Stimulated activated naive CD8-positive, alpha-beta T cell treated with anti-CD3 and anti-CD28 coated beads, Interleukin-15, amount 100 ng/mL, for 72 hours (primary cell): ENCODE results near the gene AOPEP.

Experiments used
- ATAC-seq: fragments of 150-1000 bp; cut with Tn5 transposase; 2 replicates; pipeline ENCODE4 v1.10.0; 2021; ENCODE audit warnings: mild to moderate bottlenecking, moderate library complexity
- DNase-seq, 2 donors: peaks; one replicate each; pipeline ENCODE4 v3.0.0; 2021 to 2022
- H3K27ac Mint-ChIP-seq, 2 donors: one replicate each; pipeline ENCODE4 v1.8.0; 2022; ENCODE audit warnings: mild to moderate bottlenecking in 2 of 2, mixed read lengths in 2 of 2, moderate library complexity in 2 of 2
- H3K27me3 Mint-ChIP-seq: one replicate; pipeline ENCODE4 v1.8.0; 2022; ENCODE audit warnings: mixed read lengths
- H3K4me1 Mint-ChIP-seq: one replicate; pipeline ENCODE4 v1.8.0; 2022; ENCODE audit warnings: mild to moderate bottlenecking, mixed read lengths
- H3K4me3 Mint-ChIP-seq, 2 donors: one replicate each; pipeline ENCODE4 v1.8.0; 2022; ENCODE audit warnings: mild to moderate bottlenecking in 2 of 2, mixed read lengths in 2 of 2, moderate library complexity in 1 of 2
- H3K9me3 Mint-ChIP-seq, 2 donors: one replicate each; pipeline ENCODE4 v1.8.0; 2022; ENCODE audit warnings: mixed read lengths in 2 of 2

Gene AOPEP

GRCh38 chr9:94768766-94769165 is 42.3 kb downstream of the AOPEP start:
- no peak overlapping the region for H3K27ac Mint-ChIP-seq
- H3K27me3 Mint-ChIP-seq, result no peaks in the 10 kb centered on the region
- no peak for DNase-seq
- peaks cover 11% of the 10 kb centered on the region for H3K4me1 Mint-ChIP-seq
- ATAC-seq, result no peak
- no peaks in the 10 kb centered on the region for H3K9me3 Mint-ChIP-seq
- no peak overlapping the region for H3K4me3 Mint-ChIP-seq

DNA sequence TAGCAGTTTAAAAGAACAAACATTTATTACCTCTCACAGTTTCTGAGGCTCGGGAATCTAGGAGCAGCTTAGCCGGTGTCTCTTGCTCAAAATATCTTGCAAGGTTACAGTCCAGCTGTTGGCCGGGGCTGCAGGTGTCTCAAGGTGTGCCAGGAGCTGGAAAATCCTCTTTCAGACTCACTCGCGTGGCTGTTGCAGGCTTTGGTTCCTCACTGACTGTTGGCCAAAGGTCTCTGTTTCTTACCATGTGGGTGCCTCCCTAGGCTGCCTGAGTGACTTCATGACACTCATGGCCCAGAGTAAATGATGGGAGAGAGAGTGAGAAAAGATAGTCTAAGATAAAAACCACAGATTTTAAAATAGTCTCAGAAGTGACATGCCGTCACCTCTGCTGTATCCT is 43.8 kb downstream of the AOPEP start:
- no peak overlapping the region for H3K4me3 Mint-ChIP-seq
- DNase-seq (no peak), ATAC-seq (no peak)
- H3K27me3 Mint-ChIP-seq, result no peaks in the 10 kb centered on the region
- no peaks in the 10 kb centered on the region for H3K9me3 Mint-ChIP-seq
- peaks cover 11% of the 10 kb centered on the region for H3K4me1 Mint-ChIP-seq
- no peak overlapping the region for H3K27ac Mint-ChIP-seq

GRCh38 chr9:94771096-94771495 is 44.6 kb downstream of the AOPEP start:
- Mint-ChIP-seq H3K27ac (no peak overlapping the region), H3K4me3 (no peak overlapping the region), H3K4me1 (peaks cover 11% of the 10 kb centered on the region), H3K9me3 (no peaks in the 10 kb centered on the region), H3K27me3 (no peaks in the 10 kb centered on the region)
- no peak for DNase-seq
- ATAC-seq, result no peak

GRCh38 chr9:94772144-94772543 is 45.6 kb downstream of the AOPEP start:
- no peak overlapping the region for H3K4me3 Mint-ChIP-seq
- DNase-seq, result no peak

DNA sequence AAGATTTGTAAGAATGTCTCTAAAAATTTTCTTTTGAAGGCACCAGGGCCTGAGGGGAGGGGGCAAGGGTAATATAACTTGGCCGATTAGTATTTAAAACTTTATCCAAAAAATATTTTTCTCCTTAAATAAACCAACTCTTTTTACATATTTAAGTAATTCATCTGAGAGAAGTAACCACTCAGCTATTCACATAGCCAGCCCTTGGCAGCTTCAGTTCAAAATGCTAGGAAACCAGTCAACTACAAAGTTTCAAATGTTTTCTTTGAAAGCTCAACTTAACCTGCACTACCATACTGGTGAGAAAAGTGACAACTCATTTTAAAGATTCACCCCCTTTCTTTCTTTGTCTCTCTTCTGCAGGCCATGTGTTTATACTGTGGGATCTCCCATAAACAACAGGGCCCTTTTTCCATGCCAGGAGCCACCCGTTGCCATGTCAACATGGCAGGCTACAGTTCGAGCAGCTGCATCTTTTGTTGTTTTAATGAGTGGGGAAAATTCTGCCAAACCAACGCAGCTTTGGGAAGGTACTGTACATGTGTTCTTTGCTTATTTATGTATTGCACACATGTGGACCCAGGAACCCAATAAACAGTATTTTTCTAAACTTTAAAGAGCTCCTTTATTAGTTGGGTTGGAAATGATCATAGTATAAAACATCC is 46.3 kb downstream of the AOPEP start:
- Mint-ChIP-seq H3K27ac (no peak overlapping the region), H3K4me3 (no peak overlapping the region), H3K27me3 (no peaks in the 10 kb centered on the region), H3K9me3 (no peaks in the 10 kb centered on the region), H3K4me1 (peaks cover 11% of the 10 kb centered on the region)
- ATAC-seq, result no peak
- no peak for DNase-seq

More at GRCh38 chr9:94772144-94772543, 45.6 kb downstream of the AOPEP start:
- H3K27ac Mint-ChIP-seq, result no peak overlapping the region
- H3K27me3 Mint-ChIP-seq, result no peaks in the 10 kb centered on the region
- H3K9me3 Mint-ChIP-seq, result no peaks in the 10 kb centered on the region
- no peak for ATAC-seq
- peaks cover 11% of the 10 kb centered on the region for H3K4me1 Mint-ChIP-seq

GRCh38 chr9:94773655-94774054 is 47.2 kb downstream of the AOPEP start:
- no peak overlapping the region for H3K27ac Mint-ChIP-seq
- H3K4me1 Mint-ChIP-seq, result peaks cover 11% of the 10 kb centered on the region
- H3K9me3 Mint-ChIP-seq, result no peaks in the 10 kb centered on the region
- no peaks in the 10 kb centered on the region for H3K27me3 Mint-ChIP-seq
- ATAC-seq, result no peak
- H3K4me3 Mint-ChIP-seq, result no peak overlapping the region
- no peak for DNase-seq

DNA sequence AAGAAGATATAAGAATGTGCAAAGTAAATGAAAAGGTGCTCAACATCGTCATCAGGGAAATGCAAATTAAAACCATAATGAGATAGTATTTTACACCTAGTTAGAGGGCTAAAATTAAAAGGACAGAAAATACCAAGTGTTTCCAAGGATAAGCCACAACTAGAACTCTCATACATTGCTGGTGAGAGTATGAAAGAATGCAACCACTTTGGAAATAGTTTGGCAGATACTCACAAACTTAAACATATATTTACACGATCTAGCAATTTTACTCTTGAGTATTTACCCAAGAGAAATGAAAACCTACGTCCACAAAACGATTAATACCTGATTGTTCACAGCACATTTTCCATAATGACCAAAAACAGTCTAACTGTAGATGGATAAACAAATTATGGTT is 51.5 kb downstream of the AOPEP start:
- Mint-ChIP-seq H3K4me1 (peaks cover 6% of the 10 kb centered on the region), H3K27ac (no peak overlapping the region), H3K27me3 (no peaks in the 10 kb centered on the region), H3K4me3 (no peak overlapping the region), H3K9me3 (no peaks in the 10 kb centered on the region)
- ATAC-seq, result no peak
- no peak for DNase-seq

GRCh38 chr9:94779031-94779430 is 52.5 kb downstream of the AOPEP start:
- no peak for DNase-seq
- Mint-ChIP-seq H3K9me3 (no peaks in the 10 kb centered on the region), H3K4me3 (no peak overlapping the region), H3K27ac (no peak overlapping the region), H3K4me1 (peaks cover 6% of the 10 kb centered on the region), H3K27me3 (no peaks in the 10 kb centered on the region)
- ATAC-seq, result no peak

GRCh38 chr9:94779693-94780290 is 53.3 kb downstream of the AOPEP start:
- no peaks in the 10 kb centered on the region for H3K9me3 Mint-ChIP-seq
- no peak overlapping the region for H3K4me3 Mint-ChIP-seq
- peaks cover 6% of the 10 kb centered on the region for H3K4me1 Mint-ChIP-seq
- H3K27me3 Mint-ChIP-seq, result no peaks in the 10 kb centered on the region
- DNase-seq (no peak), ATAC-seq (no peak)
- H3K27ac Mint-ChIP-seq, result no peak overlapping the region

- Mint-ChIP-seq H3K9me3 (no peaks in the 10 kb centered on the region), H3K27ac (no peak overlapping the region), H3K4me1 (peaks cover 6% of the 10 kb centered on the region), H3K4me3 (no peak overlapping the region), H3K27me3 (no peaks in the 10 kb centered on the region)
- ATAC-seq, result no peak
- no peak for DNase-seq
Observed at GRCh38 chr9:94780516-94780950, 54.0 kb downstream of the AOPEP start.

DNA sequence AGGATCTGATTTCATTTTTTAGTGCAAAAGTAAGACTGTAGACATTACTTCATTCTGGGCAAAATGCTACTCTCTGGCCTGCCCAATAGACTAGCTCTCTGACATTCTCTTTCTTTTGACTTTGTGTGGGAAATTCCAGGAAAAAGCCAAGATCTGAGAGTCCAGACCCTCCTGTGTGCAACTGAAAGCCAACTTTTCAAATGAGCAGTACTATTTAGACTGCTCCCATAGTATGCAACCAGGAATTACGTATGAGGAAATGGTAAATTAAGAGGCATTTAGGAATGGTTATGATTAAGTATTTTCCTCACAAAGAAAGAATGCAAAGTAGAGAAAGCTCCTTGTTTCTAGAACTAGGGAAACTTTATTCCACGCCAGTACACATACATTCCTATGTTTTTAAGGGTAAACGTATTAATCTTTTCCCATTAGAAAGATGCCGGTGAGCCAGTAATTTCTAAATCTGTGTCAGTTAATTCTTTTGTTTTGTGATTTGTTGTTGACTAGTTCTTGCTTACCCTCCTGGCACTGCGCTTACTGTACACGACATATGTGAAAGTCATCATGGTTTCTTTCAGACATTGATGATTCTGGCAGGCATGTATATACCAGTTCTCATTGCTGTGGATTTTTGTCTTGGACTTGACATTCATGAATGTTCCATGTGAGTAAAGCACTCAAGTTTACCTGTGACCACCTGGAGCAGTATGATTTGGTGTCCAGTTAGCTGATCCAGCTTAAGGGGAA is 56.0 kb downstream of the AOPEP start:
- DNase-seq, result no peak
- Mint-ChIP-seq H3K27me3 (no peaks in the 10 kb centered on the region), H3K4me1 (peaks cover 12% of the 10 kb centered on the region), H3K27ac (no peak overlapping the region), H3K9me3 (no peaks in the 10 kb centered on the region), H3K4me3 (no peak overlapping the region)
- ATAC-seq, result no peak

- ATAC-seq (no peak), DNase-seq (peak; percentile 9 to 18)
- Mint-ChIP-seq H3K4me3 (no peak overlapping the region), H3K4me1 (peaks cover 12% of the 10 kb centered on the region), H3K9me3 (no peaks in the 10 kb centered on the region), H3K27ac (no peak overlapping the region), H3K27me3 (no peaks in the 10 kb centered on the region)
Observed at GRCh38 chr9:94783102-94783682, 56.7 kb downstream of the AOPEP start.

- DNase-seq (no peak), ATAC-seq (no peak)
- H3K4me1 Mint-ChIP-seq, result peaks cover 12% of the 10 kb centered on the region
- no peaks in the 10 kb centered on the region for H3K27me3 Mint-ChIP-seq
- no peak overlapping the region for H3K27ac Mint-ChIP-seq
- no peak overlapping the region for H3K4me3 Mint-ChIP-seq
- no peaks in the 10 kb centered on the region for H3K9me3 Mint-ChIP-seq
Observed at GRCh38 chr9:94783928-94784327, 57.4 kb downstream of the AOPEP start.

DNA sequence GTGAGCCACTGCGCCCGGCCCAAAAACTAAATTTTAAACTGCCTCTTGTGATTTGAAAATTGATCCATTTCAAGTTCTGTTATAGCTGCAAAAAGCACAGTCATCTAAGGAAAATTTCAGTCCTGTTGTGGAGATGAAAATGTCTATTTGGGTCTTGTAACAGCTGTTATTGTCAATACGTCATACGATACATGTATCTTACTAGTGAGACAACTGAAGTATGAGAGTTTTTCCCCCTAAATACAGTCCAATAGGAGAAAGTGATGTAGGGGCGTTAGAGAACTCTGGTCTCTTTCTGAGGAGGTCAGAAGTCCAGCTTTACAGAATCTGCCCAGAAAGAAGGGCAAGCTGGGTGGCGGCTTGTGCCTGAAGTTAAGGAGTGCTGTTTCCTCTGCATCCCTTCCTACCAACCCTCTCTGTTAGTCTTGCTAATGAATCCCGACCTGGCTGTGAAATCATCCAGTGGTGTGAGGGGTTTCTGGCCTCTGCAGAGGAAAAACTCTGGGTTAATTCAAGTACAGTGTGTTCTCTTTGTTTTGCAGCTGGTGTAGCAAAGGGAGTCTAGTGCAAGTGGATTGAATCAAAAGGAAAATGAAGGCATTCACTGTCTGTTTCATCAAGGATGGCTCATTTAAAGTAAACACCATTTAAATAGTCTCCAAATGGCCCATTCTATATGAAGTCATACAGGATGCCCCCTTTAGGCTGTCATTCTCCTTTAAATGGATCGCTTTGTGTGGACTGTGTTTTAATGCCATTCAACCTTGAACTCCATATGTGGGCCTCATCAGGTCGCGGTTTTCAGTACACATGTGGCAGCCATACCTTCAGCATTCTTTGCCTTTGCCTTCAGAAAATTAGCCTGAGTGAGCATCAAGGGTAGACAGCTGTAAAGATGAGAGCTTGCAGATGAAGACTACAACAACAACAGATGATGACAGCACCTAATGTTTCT is 59.0 kb downstream of the AOPEP start:
- no peak for ATAC-seq
- DNase-seq, result no peak
- Mint-ChIP-seq H3K27ac (no peak overlapping the region), H3K27me3 (no peaks in the 10 kb centered on the region), H3K4me1 (peaks cover 8% of the 10 kb centered on the region), H3K4me3 (no peak overlapping the region), H3K9me3 (no peaks in the 10 kb centered on the region)

- ATAC-seq (no peak), DNase-seq (no peak)
- Mint-ChIP-seq H3K4me3 (no peak overlapping the region), H3K27me3 (no peaks in the 10 kb centered on the region), H3K4me1 (peaks cover 6% of the 10 kb centered on the region), H3K9me3 (no peaks in the 10 kb centered on the region), H3K27ac (no peak overlapping the region)
Observed at GRCh38 chr9:94786586-94786985, 60.1 kb downstream of the AOPEP start.
